Lower lobe of right lung (tissue), 2 donors: ENCODE data around the gene SNX1. TPM values are rescaled to one million over a fixed set of nuclear protein-coding genes. Genes with fewer than 3 reads are reported as not detected.

ENCODE experiments used
- ATAC-seq, 2 donors: fragments of 200-7000 bp; cut with Tn5 transposase; one replicate each; pipeline ENCODE4 v1.9.1; 2020 to 2022; ENCODE audit warnings: mild to moderate bottlenecking in 2 of 2, moderate library complexity in 2 of 2
- DNase-seq: peaks from one replicate; pipeline ENCODE4 v3.0.0-alpha.2; 2020
- H3K27ac ChIP-seq: fragments of 200-600 bp; one replicate; pipeline ENCODE4 v1.8.0; 2022
- H3K27me3 ChIP-seq: fragments of 200-600 bp; one replicate; pipeline ENCODE4 v1.8.0; 2022; ENCODE audit warnings: low read depth
- H3K36me3 ChIP-seq: fragments of 200-600 bp; one replicate; pipeline ENCODE4 v1.8.0; 2022; ENCODE audit warnings: mild to moderate bottlenecking
- H3K4me1 ChIP-seq: fragments of 200-600 bp; one replicate; pipeline ENCODE4 v1.8.0; 2022
- H3K4me3 ChIP-seq: fragments of 200-600 bp; one replicate; pipeline ENCODE4 v1.8.0; 2022; ENCODE audit warnings: mild to moderate bottlenecking
- H3K9me3 ChIP-seq: fragments of 200-600 bp; one replicate; pipeline ENCODE4 v1.8.0; 2022
- intact Hi-C: fragments of 100-400 bp; cut with DNase I; formaldehyde crosslinking; loops from one replicate; pipeline ENCODE4 v1.11.0; 2022
- total RNA-seq: library from RNA; stranded (reverse); fragmentation: NEBNext Ultra II Directional; extraction: Animal tissue kit (Norgen Biotek cat#: 25700); gene quantifications from one replicate; pipeline ENCODE4 v1.2.1, GENCODE V29; 2021
- TF ChIP-seq, protein P1 (sequence below): fragments of 200-600 bp; IDR thresholded peaks from one replicate; pipeline ENCODE4 v1.8.0; 2022; ENCODE audit warnings: antibody characterized with exemption, mild to moderate bottlenecking
- donor health status: DM: no; HTN: yes; CAD: no; lungs with severe emphysema.

The SNX1 gene
- total RNA-seq, 1 donor from 2014 or later = 157 TPM

DNA sequence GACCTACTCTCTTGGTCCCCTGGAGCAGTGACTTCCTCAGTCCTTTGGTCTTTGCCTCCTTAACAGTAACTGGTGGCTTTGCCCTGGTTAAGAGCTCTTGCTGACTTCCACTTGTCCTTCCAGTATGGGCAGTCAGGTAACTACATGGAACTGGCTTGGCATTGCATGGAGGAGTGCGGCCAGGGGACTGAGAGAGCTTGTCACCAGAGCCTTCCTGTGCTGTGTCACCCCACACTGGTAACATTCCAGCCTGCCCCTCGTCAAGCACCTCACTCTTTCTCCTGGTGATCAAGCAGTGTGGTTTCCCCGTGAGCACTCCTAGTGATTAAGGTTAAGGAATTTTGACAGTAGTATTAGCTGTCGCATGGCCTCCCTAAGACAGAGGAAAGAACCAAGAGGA, 36.4 kb downstream of the SNX1 start:
- H3K4me1 ChIP-seq = peaks cover 23% of the 10 kb centered on the region
- H3K36me3 ChIP-seq = peaks cover 100% of the 10 kb centered on the region
- no peaks in the 10 kb centered on the region for H3K9me3 ChIP-seq
- H3K27me3 ChIP-seq = no peaks in the 10 kb centered on the region
- no peak overlapping the region for H3K4me3 ChIP-seq
- TF ChIP-seq, protein P1, sequence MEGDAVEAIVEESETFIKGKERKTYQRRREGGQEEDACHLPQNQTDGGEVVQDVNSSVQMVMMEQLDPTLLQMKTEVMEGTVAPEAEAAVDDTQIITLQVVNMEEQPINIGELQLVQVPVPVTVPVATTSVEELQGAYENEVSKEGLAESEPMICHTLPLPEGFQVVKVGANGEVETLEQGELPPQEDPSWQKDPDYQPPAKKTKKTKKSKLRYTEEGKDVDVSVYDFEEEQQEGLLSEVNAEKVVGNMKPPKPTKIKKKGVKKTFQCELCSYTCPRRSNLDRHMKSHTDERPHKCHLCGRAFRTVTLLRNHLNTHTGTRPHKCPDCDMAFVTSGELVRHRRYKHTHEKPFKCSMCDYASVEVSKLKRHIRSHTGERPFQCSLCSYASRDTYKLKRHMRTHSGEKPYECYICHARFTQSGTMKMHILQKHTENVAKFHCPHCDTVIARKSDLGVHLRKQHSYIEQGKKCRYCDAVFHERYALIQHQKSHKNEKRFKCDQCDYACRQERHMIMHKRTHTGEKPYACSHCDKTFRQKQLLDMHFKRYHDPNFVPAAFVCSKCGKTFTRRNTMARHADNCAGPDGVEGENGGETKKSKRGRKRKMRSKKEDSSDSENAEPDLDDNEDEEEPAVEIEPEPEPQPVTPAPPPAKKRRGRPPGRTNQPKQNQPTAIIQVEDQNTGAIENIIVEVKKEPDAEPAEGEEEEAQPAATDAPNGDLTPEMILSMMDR = no peak
- H3K27ac ChIP-seq = no peak overlapping the region
- intact Hi-C loops = no loop called here
- ATAC-seq = peak in 1 of 2 donors; percentile 40
- DNase-seq = no peak

DNA sequence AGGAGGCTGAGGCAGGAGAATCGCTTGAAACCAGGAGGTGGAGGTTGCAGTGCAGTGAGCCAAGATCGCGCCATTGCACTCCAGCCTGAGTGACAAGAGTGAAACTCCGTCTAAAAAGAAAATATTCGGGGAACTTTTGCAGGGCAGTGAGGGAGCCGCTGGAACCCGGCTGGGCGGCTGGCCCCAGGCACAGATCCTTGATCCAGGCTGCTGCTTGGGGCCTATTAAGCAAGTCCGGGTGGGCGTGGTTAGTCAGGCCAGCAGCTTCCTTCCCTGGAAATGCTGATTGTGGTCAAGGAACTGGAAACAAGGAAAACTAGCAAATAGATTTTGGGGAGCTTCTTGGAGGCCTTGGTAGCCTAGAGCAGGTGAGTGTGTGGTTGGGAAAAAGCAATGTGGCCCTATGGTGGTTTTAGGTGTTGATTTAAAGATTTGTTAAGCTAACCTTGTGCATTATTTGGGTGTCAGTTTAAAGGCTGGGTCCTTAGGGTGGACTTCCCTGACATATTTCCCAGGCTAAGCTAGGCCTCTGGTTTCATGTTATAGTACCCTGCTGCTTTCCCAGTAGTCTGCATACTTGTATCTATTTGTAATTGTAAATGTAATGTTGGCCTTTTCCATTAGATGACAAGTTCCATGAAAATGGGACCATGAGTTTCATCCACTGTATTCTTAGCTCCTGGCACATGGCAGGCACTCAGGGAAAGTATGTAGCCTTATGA, 38.0 kb downstream of the SNX1 start:
- H3K36me3 ChIP-seq = peaks cover 100% of the 10 kb centered on the region
- H3K27ac ChIP-seq = no peak overlapping the region
- no peak for DNase-seq
- intact Hi-C loops = no loop called here
- no peaks in the 10 kb centered on the region for H3K9me3 ChIP-seq
- no peak for ATAC-seq
- TF ChIP-seq, protein P1 = no peak
- peaks cover 23% of the 10 kb centered on the region for H3K4me1 ChIP-seq
- H3K4me3 ChIP-seq = no peak overlapping the region
- no peaks in the 10 kb centered on the region for H3K27me3 ChIP-seq

DNA sequence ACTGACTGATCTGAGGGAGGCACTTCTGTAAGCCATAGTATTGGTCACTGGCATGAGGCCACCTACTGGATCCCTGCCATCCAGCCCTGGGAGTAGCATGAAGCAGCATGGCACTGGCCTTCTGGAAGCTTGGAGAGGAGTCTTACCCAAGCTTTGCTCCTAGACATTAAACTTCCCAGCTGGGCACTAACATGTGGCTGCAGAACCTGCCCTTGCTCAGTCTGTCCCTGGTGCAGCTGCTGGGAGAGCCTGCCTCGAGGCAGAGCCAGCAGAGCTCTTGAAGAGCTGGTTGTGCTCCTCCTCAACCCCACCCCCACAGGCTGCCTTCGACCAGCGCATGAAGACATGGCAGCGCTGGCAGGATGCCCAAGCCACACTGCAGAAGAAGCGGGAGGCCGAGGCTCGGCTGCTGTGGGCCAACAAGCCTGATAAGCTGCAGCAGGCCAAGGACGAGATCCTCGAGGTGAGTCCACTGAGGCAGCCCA, 38.6 kb downstream of the SNX1 start:
- H3K27ac ChIP-seq = no peak overlapping the region
- peaks cover 23% of the 10 kb centered on the region for H3K4me1 ChIP-seq
- no peaks in the 10 kb centered on the region for H3K27me3 ChIP-seq
- ATAC-seq = peak; percentile 54 to 62
- peaks cover 96% of the 10 kb centered on the region for H3K36me3 ChIP-seq
- intact Hi-C loops = no loop called here
- TF ChIP-seq, protein P1 = no peak
- no peak overlapping the region for H3K4me3 ChIP-seq
- H3K9me3 ChIP-seq = no peaks in the 10 kb centered on the region
- peak; percentile 76 for DNase-seq

DNA sequence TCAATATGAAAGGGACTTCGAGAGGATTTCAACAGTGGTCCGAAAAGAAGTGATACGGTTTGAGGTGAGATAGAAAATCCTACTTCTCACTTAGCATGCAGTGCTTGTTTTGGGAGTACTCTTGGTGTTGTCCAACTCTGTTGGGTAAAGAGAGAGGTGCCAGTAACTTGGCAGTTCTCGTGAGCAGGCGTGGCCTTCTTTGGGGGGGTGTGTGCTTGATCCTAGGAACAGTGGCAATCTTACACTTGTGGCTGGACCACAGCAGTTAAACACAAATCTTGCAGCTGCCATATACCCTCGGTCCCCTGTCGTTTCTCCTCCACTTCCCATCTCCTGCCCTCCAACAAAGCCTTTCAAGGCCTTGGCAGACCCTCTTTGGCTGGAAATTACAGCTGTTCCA, 40.6 kb downstream of the SNX1 start:
- Histone ChIP-seq H3K4me1 (peaks cover 23% of the 10 kb centered on the region), H3K27me3 (no peaks in the 10 kb centered on the region), H3K27ac (no peak overlapping the region), H3K36me3 (peaks cover 85% of the 10 kb centered on the region), H3K9me3 (no peaks in the 10 kb centered on the region), H3K4me3 (no peak overlapping the region)
- intact Hi-C loops = no loop called here
- ATAC-seq (peak in 1 of 2 donors; percentile 32), DNase-seq (no peak)
- TF ChIP-seq, protein P1 = no peak

DNA sequence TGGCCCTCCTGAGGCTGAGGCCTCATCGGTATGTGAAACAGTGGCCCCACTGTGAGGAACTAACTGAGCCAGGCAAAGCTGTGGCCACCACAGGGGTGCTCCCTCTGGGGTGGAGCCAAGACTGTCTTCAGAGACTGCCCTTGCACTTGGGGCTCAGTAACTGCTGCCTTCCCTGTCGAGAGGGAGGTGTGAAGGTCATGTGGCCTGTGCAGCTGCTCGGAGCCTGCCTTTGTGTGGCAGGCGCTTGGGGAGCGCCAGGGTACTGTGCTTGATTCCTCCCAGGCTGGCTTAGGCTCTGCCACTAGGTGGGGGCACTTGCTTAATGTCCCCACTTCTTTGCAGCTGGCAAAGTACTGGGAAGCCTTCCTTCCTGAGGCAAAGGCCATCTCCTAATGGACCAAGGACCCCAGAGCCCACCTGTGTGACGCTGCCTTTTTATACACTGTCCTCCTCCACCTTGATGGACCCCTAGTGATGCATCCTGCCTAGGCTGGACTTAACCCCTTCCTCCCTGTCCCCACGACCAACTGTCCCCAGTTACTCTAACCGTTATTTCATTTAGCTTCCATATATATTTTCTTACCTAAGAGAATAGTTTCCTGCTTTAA, 41.5 kb downstream of the SNX1 start:
- TF ChIP-seq, protein P1 = no peak
- H3K9me3 ChIP-seq = no peaks in the 10 kb centered on the region
- DNase-seq = no peak
- no peaks in the 10 kb centered on the region for H3K27me3 ChIP-seq
- H3K27ac ChIP-seq = no peak overlapping the region
- peaks cover 20% of the 10 kb centered on the region for H3K4me1 ChIP-seq
- H3K36me3 ChIP-seq = peaks cover 85% of the 10 kb centered on the region
- no peak for ATAC-seq
- intact Hi-C loops = no loop called here
- no peak overlapping the region for H3K4me3 ChIP-seq
